Superior temporal gyrus (tissue), 1 donor: ENCODE data around the gene ZNF580.

ENCODE experiments used
- DNase-seq: peaks from one replicate; pipeline ENCODE4 v3.0.0-alpha.2; 2016; ENCODE audit errors: extremely low spot score

The ZNF580 gene

GRCh38 chr19:55677572-55678028 lies 36.8 kb downstream of the ZNF580 start:
- DNase-seq, result no peak

- no peak for DNase-seq
These were observed 37.4 kb downstream of the ZNF580 start for GRCh38 chr19:55678121-55678671.

- no peak for DNase-seq
These were observed 38.8 kb downstream of the ZNF580 start for GRCh38 chr19:55679343-55680257.

GRCh38 chr19:55680339-55681130 lies 39.7 kb downstream of the ZNF580 start:
- DNase-seq, result no peak

GRCh38 chr19:55681131-55682092 lies 40.6 kb downstream of the ZNF580 start:
- no peak for DNase-seq

- no peak for DNase-seq
These were observed 42.9 kb downstream of the ZNF580 start for GRCh38 chr19:55683449-55684261.

GRCh38 chr19:55684946-55685681 lies 44.3 kb downstream of the ZNF580 start:
- no peak for DNase-seq

GRCh38 chr19:55685776-55686175 lies 45.0 kb downstream of the ZNF580 start:
- DNase-seq, result no peak

- no peak for DNase-seq
These were observed 45.7 kb downstream of the ZNF580 start for GRCh38 chr19:55686311-55687050.

GRCh38 chr19:55687281-55688201 lies 46.7 kb downstream of the ZNF580 start:
- DNase-seq, result no peak

GRCh38 chr19:55688422-55689218 lies 47.8 kb downstream of the ZNF580 start:
- no peak for DNase-seq

- DNase-seq, result no peak
These were observed 48.8 kb downstream of the ZNF580 start for GRCh38 chr19:55689411-55690108.

- DNase-seq, result no peak
These were observed 49.4 kb downstream of the ZNF580 start for GRCh38 chr19:55690109-55690768.

GRCh38 chr19:55690769-55691545 lies 50.2 kb downstream of the ZNF580 start:
- DNase-seq, result no peak
